Upper lobe of right lung (tissue), 1 donor: ENCODE data around the gene SPATA46. TPM values are rescaled to one million over a fixed set of nuclear protein-coding genes. Genes with fewer than 3 reads are reported as not detected.
A peak's percentile ranks its signal among the peaks of the same experiment; 100 is the strongest.

Source experiments
- ATAC-seq: fragments of 200-7000 bp; cut with Tn5 transposase; one replicate; pipeline ENCODE4 v1.9.1; 2020; ENCODE audit warnings: mild to moderate bottlenecking, moderate library complexity
- DNase-seq: peaks from one replicate; pipeline ENCODE4 v3.0.0-alpha.2; 2020
- H3K27ac ChIP-seq: fragments of 200-600 bp; one replicate; pipeline ENCODE4 v1.8.0; 2022
- H3K27me3 ChIP-seq: fragments of 200-600 bp; one replicate; pipeline ENCODE4 v1.8.0; 2022; ENCODE audit warnings: mild to moderate bottlenecking
- H3K36me3 ChIP-seq: fragments of 200-600 bp; one replicate; pipeline ENCODE4 v1.8.0; 2022
- H3K4me1 ChIP-seq: fragments of 200-600 bp; one replicate; pipeline ENCODE4 v1.8.0; 2022
- H3K4me3 ChIP-seq: fragments of 200-600 bp; one replicate; pipeline ENCODE4 v1.8.0; 2022; ENCODE audit warnings: mild to moderate bottlenecking
- H3K9me3 ChIP-seq: fragments of 200-600 bp; one replicate; pipeline ENCODE4 v1.8.0; 2022
- CTCF ChIP-seq: fragments of 200-600 bp; IDR thresholded peaks from one replicate; pipeline ENCODE4 v1.8.0; 2022; ENCODE audit warnings: antibody characterized with exemption
- intact Hi-C: fragments of 100-400 bp; cut with DNase I; formaldehyde crosslinking; loops from one replicate; pipeline ENCODE4 v1.11.0; 2022
- total RNA-seq: library from RNA; stranded (reverse); fragmentation: NEBNext Ultra II Directional; extraction: Animal tissue kit (Norgen Biotek cat#: 25700); gene quantifications from one replicate; pipeline ENCODE4 v1.2.1, GENCODE V29; 2021
- donor health status: DM: no; HTN: yes; CAD: no; lungs with severe emphysema.

Gene SPATA46
- total RNA-seq, 1 donor from 2014 or later: not detected

- H3K27me3 ChIP-seq: no peaks in the 10 kb centered on the region
- peaks cover 10% of the 10 kb centered on the region for H3K4me1 ChIP-seq
- no peak for ATAC-seq
- no peak overlapping the region for H3K27ac ChIP-seq
- no peak overlapping the region for H3K4me3 ChIP-seq
- no peak for TF ChIP-seq CTCF
- H3K9me3 ChIP-seq: no peaks in the 10 kb centered on the region
- no peaks in the 10 kb centered on the region for H3K36me3 ChIP-seq
- intact Hi-C loops: loop anchor here (10.0 kb wide), 1 partner anchor 328 kb away; no protein-coding TSS in a partner anchor
- DNase-seq: no peak
Observed at GRCh38 chr1:162383091-162383490, 6.4 kb upstream of the SPATA46 start.

- H3K27me3 ChIP-seq: no peaks in the 10 kb centered on the region
- H3K4me1 ChIP-seq: peaks cover 10% of the 10 kb centered on the region
- intact Hi-C loops: loop anchor here (10.0 kb wide), 1 partner anchor 327 kb away; no protein-coding TSS in a partner anchor
- no peak for TF ChIP-seq CTCF
- no peak for DNase-seq
- no peaks in the 10 kb centered on the region for H3K36me3 ChIP-seq
- H3K4me3 ChIP-seq: no peak overlapping the region
- ATAC-seq: peak; percentile 4
- H3K9me3 ChIP-seq: no peaks in the 10 kb centered on the region
- H3K27ac ChIP-seq: peak overlapping the region; percentile 47
Observed at GRCh38 chr1:162381941-162382750, 5.5 kb upstream of the SPATA46 start.

- Histone ChIP-seq H3K4me3 (no peak within 1 kb of the TSS), H3K9me3 (no peaks in the 10 kb centered on the region), H3K4me1 (peaks cover 10% of the 10 kb centered on the region), H3K36me3 (no peaks in the 10 kb centered on the region), H3K27ac (peak within 1 kb of the TSS; percentile 47), H3K27me3 (no peaks in the 10 kb centered on the region)
- ATAC-seq (peak; percentile 72), DNase-seq (no peak)
- no peak for TF ChIP-seq CTCF
- intact Hi-C loops: loop anchor here (10.0 kb wide), 1 partner anchor 327 kb away; no protein-coding TSS in a partner anchor
Observed at GRCh38 chr1:162381383-162381782, 4.7 kb upstream of the SPATA46 start, which contains the start of gene C1orf226. TSS of gene C1orf226 (plus strand) at chr1:162381728. CDS start at chr1:162381902, 174 bp downstream.

- TF ChIP-seq CTCF: no peak
- ATAC-seq (no peak), DNase-seq (no peak)
- Histone ChIP-seq H3K4me1 (peaks cover 10% of the 10 kb centered on the region), H3K36me3 (no peaks in the 10 kb centered on the region), H3K27ac (no peak overlapping the region), H3K27me3 (no peaks in the 10 kb centered on the region), H3K9me3 (no peaks in the 10 kb centered on the region), H3K4me3 (no peak overlapping the region)
- intact Hi-C loops: loop anchor here (10.0 kb wide), 1 partner anchor 325 kb away; no protein-coding TSS in a partner anchor
Observed at GRCh38 chr1:162380061-162380846, 3.6 kb upstream of the SPATA46 start.

GRCh38 chr1:162375463-162375862, 1.2 kb downstream of the SPATA46 start:
- TF ChIP-seq CTCF: no peak
- H3K36me3 ChIP-seq: no peaks in the 10 kb centered on the region
- H3K9me3 ChIP-seq: no peaks in the 10 kb centered on the region
- DNase-seq: no peak
- H3K4me1 ChIP-seq: peaks cover 1% of the 10 kb centered on the region
- no peak overlapping the region for H3K27ac ChIP-seq
- intact Hi-C loops: no loop called here
- H3K4me3 ChIP-seq: no peak overlapping the region
- ATAC-seq: no peak
- H3K27me3 ChIP-seq: no peaks in the 10 kb centered on the region
